ENCODE results near the gene ZNF474. TPM values are rescaled to one million over a fixed set of nuclear protein-coding genes. Genes with fewer than 3 reads are reported as not detected.

Gene ZNF474
- total RNA-seq, 3 donors from 2014 or later = 0.33 to 0.48 (median 0.44) TPM

GRCh38 chr5:122202952-122203351 is 73.6 kb downstream of the ZNF474 start:
- Histone ChIP-seq H3K4me1 (no peaks in the 10 kb centered on the region), H3K27ac (no peak overlapping the region), H3K36me3 (no peaks in the 10 kb centered on the region), H3K9me3 (no peaks in the 10 kb centered on the region), H3K27me3 (no peaks in the 10 kb centered on the region), H3K4me3 (no peak overlapping the region)
- TF ChIP-seq POLR2AphosphoS5 (IDR thresholded peaks at IDR 0.05) (no peak), CTCF (IDR thresholded peaks at IDR 0.05) (no peak), POLR2A (IDR thresholded peaks at IDR 0.05) (no peak)
- intact Hi-C loops (cut with DNase I; ENCODE audit: low total_unique reads) = no loop called here
- no peak for DNase-seq (ENCODE audit: low spot score in 2 of 2)

Other genes with a start within 250 kb of the ZNF474 start
- 10 to 100 TPM; 16.8 to 32.8 (median 21.3) TPM for gene SRFBP1, start 167.6 kb upstream of the ZNF474 start, total RNA-seq
- 100 to 1,000 TPM in 1 of 3 donors, 10 to 100 TPM in 2; 22.4 to 162 (median 35.4) TPM for gene LOX, start 51.3 kb upstream of the ZNF474 start, total RNA-seq
- gene SNCAIP, start 182.7 kb downstream of the ZNF474 start, total RNA-seq = 10 to 100 TPM in 2 of 3 donors, 1 to 10 TPM in 1; 9.8 to 15.4 (median 10.9) TPM